GM12891 (cell line): ENCODE measurements around the gene BICDL1.

Experiments
- POLR2A ChIP-seq: IDR thresholded peaks from 2 replicates; pipeline ENCODE4 v1.6.1; 2011; ENCODE audit warnings: low read depth, low read length, control low read depth
- POLR2AphosphoS5 ChIP-seq: IDR thresholded peaks from 2 replicates; pipeline ENCODE4 v1.6.1; 2011; ENCODE audit warnings: low read depth, low read length, control low read depth
- POU2F2 ChIP-seq: IDR thresholded peaks from 2 replicates; pipeline ENCODE4 v1.6.1; 2011; ENCODE audit warnings: low read depth, mild to moderate bottlenecking, control low read depth, low read length, moderate library complexity
- TAF1 ChIP-seq: IDR thresholded peaks from 2 replicates; pipeline ENCODE4 v1.6.1; 2011; ENCODE audit warnings: low read depth, low read length, control low read depth

DNA sequence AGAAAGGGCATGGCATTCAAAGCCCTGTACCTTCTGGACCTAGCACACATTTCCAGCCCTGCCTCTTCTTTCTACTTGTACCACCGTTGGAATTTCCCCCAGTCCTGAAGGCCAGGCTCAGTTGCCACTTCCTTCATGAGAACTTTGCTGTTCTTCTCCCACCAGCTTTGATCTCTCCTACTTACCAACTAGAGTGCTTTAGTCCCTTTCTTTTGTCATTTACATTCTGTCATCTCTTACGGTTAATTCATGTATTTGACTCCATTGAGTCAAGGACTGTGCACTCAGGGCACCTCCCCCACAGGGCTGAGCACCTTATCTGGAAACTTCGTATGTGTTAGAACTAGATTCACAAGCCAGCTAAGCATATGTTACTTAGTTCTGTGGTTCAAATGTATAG is 26.3 kb downstream of the BICDL1 start:
- TF ChIP-seq POLR2AphosphoS5 (no peak), TAF1 (no peak), POLR2A (no peak), POU2F2 (no peak)
